Measurements from ENCODE around the gene CNKSR3. TPM values are rescaled to one million over a fixed set of nuclear protein-coding genes. Genes with fewer than 3 reads are reported as not detected.

The CNKSR3 gene
- total and polyA plus RNA-seq, 2 of the 8 experiments (the other 6 are each of a cell fraction or from before 2014, with no cell fraction given) = 1.2 to 6.2 TPM

- TF ChIP-seq CHD7 (IDR thresholded peaks at IDR 0.05; ENCODE audit: insufficient replicate concordance, low read length) = no peak
- TF ChIP-seq CEBPB (IDR thresholded peaks at IDR 0.05; ENCODE audit: low read depth, low read length) = no peak
- TF ChIP-seq FOSL1 (IDR thresholded peaks at IDR 0.05; ENCODE audit: insufficient read depth, low read depth, low read length) = no peak
- no peak for TF ChIP-seq KDM4A (IDR thresholded peaks at IDR 0.05; ENCODE audit: low read depth, low read length, severe bottlenecking)
- TF ChIP-seq HDAC6 (IDR thresholded peaks at IDR 0.05; ENCODE audit: low read depth, low read length) = no peak
- TF ChIP-seq CBX8 (IDR thresholded peaks at IDR 0.05; ENCODE audit: borderline replicate concordance, low read depth, low read length) = no peak
These were observed 162.5 kb downstream of the CNKSR3 start (continued) for GRCh38 chr6:154347981-154348380.
